ENCODE results near the gene HOXD9. TPM values are rescaled to one million over a fixed set of nuclear protein-coding genes. Genes with fewer than 3 reads are reported as not detected.

The HOXD9 gene
- total RNA-seq, 1 experiment from 2014 or later = not detected

GRCh38 chr2:176164201-176164600 is 41.7 kb downstream of the HOXD9 start:
- Mint-ChIP-seq H3K27me3 (ENCODE audit: low read depth) (peaks cover 100% of the 10 kb centered on the region), H3K27ac (no peak overlapping the region), H3K4me3 (no peak overlapping the region), H3K4me1 (peaks cover 3 to 30% of the 10 kb centered on the region in 2 experiments; a peak in 3 of 4 replicates), H3K9me3 (peaks cover 0 to 5% of the 10 kb centered on the region in 2 experiments; a peak in 2 of 5 replicates), H3K36me3 (ENCODE audit: insufficient read depth in 1 of 3, low read depth in 3 of 3) (no peaks in the 10 kb centered on the region)
- Histone ChIP-seq H2BK120ac (ENCODE audit: low read depth, low read length, poor library complexity, severe bottlenecking) (no peak overlapping the region), H3K79me2 (ENCODE audit: insufficient read depth, low read length) (no peaks in the 10 kb centered on the region), H3K23me2 (ENCODE audit: insufficient read length, low read depth, low read length, poor library complexity, severe bottlenecking) (no peaks in the 10 kb centered on the region), H2AFZ (ENCODE audit: low read length) (no peak overlapping the region), H2BK15ac (ENCODE audit: low read depth, low read length) (no peak overlapping the region), H3K18ac (ENCODE audit: insufficient read length, low read depth, low read length) (no peak overlapping the region), H3K27ac (ENCODE audit: insufficient read length, low read depth, low read length) (no peak overlapping the region), H2BK5ac (ENCODE audit: insufficient read length, low read length) (no peak overlapping the region), H2AK5ac (ENCODE audit: insufficient read length, low read length) (no peak overlapping the region), H3K4me2 (ENCODE audit: insufficient read depth, insufficient read length, low read length) (no peak overlapping the region), H3K4ac (ENCODE audit: low read depth, low read length) (no peak overlapping the region), H3K9ac (ENCODE audit: extremely low read depth, insufficient read length, low read length) (no peak overlapping the region), H3K9me3 (ENCODE audit: control insufficient read depth, low read depth, low read length) (no peaks in the 10 kb centered on the region), H2BK20ac (ENCODE audit: low read depth, low read length, poor library complexity, severe bottlenecking) (no peak overlapping the region), H2BK12ac (ENCODE audit: insufficient read length, low read depth, low read length) (no peak overlapping the region), H4K8ac (replicated peaks; ENCODE audit: insufficient read length, low read depth, low read length) (no peak overlapping the region), H3K4me1 (ENCODE audit: insufficient read depth, low read length) (no peaks in the 10 kb centered on the region), H3K14ac (ENCODE audit: insufficient read depth, low read length) (no peak overlapping the region), H3K23ac (ENCODE audit: insufficient read length, low read depth, low read length) (no peak overlapping the region), H3K27me3 (ENCODE audit: insufficient read depth, low read length) (peaks cover 97% of the 10 kb centered on the region), H3K79me1 (ENCODE audit: insufficient read depth, low read depth, low read length, poor library complexity, severe bottlenecking) (no peaks in the 10 kb centered on the region), H4K5ac (ENCODE audit: insufficient read length, low read depth, low read length) (no peak overlapping the region), H3K56ac (ENCODE audit: insufficient read length, low read depth, low read length) (no peak overlapping the region), H3T11ph (ENCODE audit: low read length) (no peak overlapping the region), H4K91ac (ENCODE audit: insufficient read length, low read depth, low read length) (no peak overlapping the region), H4K20me1 (ENCODE audit: control insufficient read depth, insufficient read depth, insufficient read length) (peaks cover 2% of the 10 kb centered on the region)
- no peak for TF ChIP-seq CTCF (conservative IDR thresholded peaks at IDR 0.05)
- no peak for DNase-seq
- WGBS (ENCODE audit: extremely low coverage, insufficient read length, low lambda C conversion rate) = no CpG with 5 or more reads among the region's 13 CpGs

All from H9 (cell line).